Panc1 (cell line): ENCODE data around the gene BABAM2.

Source experiments
- CTCF ChIP-seq: fragments of 450-650 bp; IDR thresholded peaks from 2 replicates; pipeline ENCODE4 v1.5.1; 2017; ENCODE audit warnings: mild to moderate bottlenecking
- POLR2AphosphoS5 ChIP-seq: IDR thresholded peaks from 2 replicates; pipeline ENCODE4 v1.6.1; 2012; ENCODE audit warnings: mild to moderate bottlenecking, low read depth, low read length, moderate library complexity
- REST ChIP-seq, 2 experiments: IDR thresholded peaks; 2 replicates each; pipeline ENCODE4 v1.6.1; 2011 to 2012; ENCODE audit warnings: low read depth in 2 of 2, control low read depth in 1 of 2, low read length in 1 of 2, mild to moderate bottlenecking in 1 of 2, moderate library complexity in 1 of 2; ENCODE audit not compliant: insufficient read depth in 1 of 2

- TF ChIP-seq CTCF = no peak
- no peak for TF ChIP-seq REST (IDR thresholded peaks at IDR 0.05; ENCODE audit: insufficient read depth in 1 of 2, low read depth in 2 of 2, low read length in 1 of 2)
- TF ChIP-seq POLR2AphosphoS5 = no peak
These were observed 458.4 kb downstream of the BABAM2 start for GRCh38 chr2:28348921-28349320.
